OCI-LY3 (cell line): Measurements from ENCODE around the gene MAN2A1.

Experiments used
- CTCF ChIP-seq: fragments of 200-600, 300-600 bp; sonication (generic); IDR thresholded peaks from 2 replicates; pipeline ENCODE4 v1.5.1; 2014; ENCODE audit warnings: antibody characterized with exemption, low read length, low read depth
- EZH2phosphoT487 ChIP-seq: fragments of 200-600 bp; shearing (Covaris generic); IDR thresholded peaks from 2 replicates; pipeline ENCODE4 v1.6.1; 2018; ENCODE audit warnings: antibody characterized with exemption, mixed run types, low read depth

GRCh38 chr5:109655841-109656240, 33.9 kb upstream of the MAN2A1 start:
- TF ChIP-seq CTCF (no peak), EZH2phosphoT487 (no peak)
